B cell (primary cell): ENCODE results near the gene CD14. TPM values are rescaled to one million over a fixed set of nuclear protein-coding genes. Genes with fewer than 3 reads are reported as not detected.

Experiments
- ATAC-seq: fragments of 200-7000 bp; cut with Tn5 transposase; one replicate; pipeline ENCODE4 v1.10.0; 2021; ENCODE audit warnings: low read depth, mild to moderate bottlenecking, moderate number of reproducible peaks, moderate library complexity
- CTCF ChIA-PET: fragments of 350-600 bp; sonication (Branson Sonifier 250); formaldehyde crosslinking; loops from one replicate; lab custom pipeline; 2021; ENCODE audit warnings: antibody characterized with exemption, inconsistent platforms; lab: Charles Lee
- POLR2A ChIA-PET: fragments of 350-600 bp; sonication (Branson Sonifier 250); formaldehyde crosslinking; loops from one replicate; lab custom pipeline; 2021; ENCODE audit warnings: antibody characterized with exemption; lab: Charles Lee
- DNase-seq: peaks from one replicate; pipeline ENCODE4 v3.0.0; 2013
- H2AFZ ChIP-seq: 2 replicates; pipeline ENCODE4 v1.6.1; 2012; ENCODE audit warnings: mild to moderate bottlenecking, low read depth, low read length; ENCODE audit not compliant: insufficient read depth, poor library complexity, severe bottlenecking
- H3K27ac ChIP-seq, 2 donors: 1 replicate in 1 of 2; 2 replicates in 1 of 2; pipeline ENCODE4 v1.5.1; 2012 to 2013; ENCODE audit warnings: low read length in 2 of 2, mild to moderate bottlenecking in 2 of 2, moderate library complexity in 1 of 2
- H3K27me3 ChIP-seq, 4 experiments: fragments of 200-600 bp in 1 of 4; sonication (generic) in 1 of 4; replicated peaks in 1 of 4; 1 replicate in 2 of 4; 2 replicates in 2 of 4; pipeline versions ENCODE4 v1.6.1 to v1.7.0; 2013 to 2016; ENCODE audit warnings: low read length in 3 of 4, mild to moderate bottlenecking in 2 of 4, mixed read lengths in 1 of 4, moderate library complexity in 1 of 4; ENCODE audit not compliant: insufficient read depth in 4 of 4, control insufficient read depth in 3 of 4; ENCODE audit errors: control extremely low read depth in 1 of 4
- H3K36me3 ChIP-seq, 2 experiments: replicated peaks in 1 of 2; 1 replicate in 1 of 2; 2 replicates in 1 of 2; pipeline versions ENCODE4 v1.6.1 to v1.7.1; 2013; ENCODE audit warnings: low read length in 1 of 2; ENCODE audit not compliant: insufficient read depth in 2 of 2, control insufficient read depth in 1 of 2; ENCODE audit errors: control extremely low read depth in 1 of 2, extremely low read depth in 1 of 2
- H3K4me1 ChIP-seq, 2 donors: fragments of 200-600 bp in 1 of 2; sonication (generic) in 1 of 2; 1 replicate in 1 of 2; 2 replicates in 1 of 2; pipeline versions ENCODE4 v1.5.1 to v1.6.1; 2013 to 2017; ENCODE audit warnings: low read length in 2 of 2; ENCODE audit not compliant: control insufficient read depth in 2 of 2, insufficient read depth in 2 of 2
- H3K4me2 ChIP-seq: replicated peaks from 2 replicates; pipeline ENCODE3; 2012; ENCODE audit warnings: mild to moderate bottlenecking, low read depth, low read length; ENCODE audit not compliant: poor library complexity, severe bottlenecking
- H3K4me3 ChIP-seq, 5 experiments: fragments of 200-600 bp in 1 of 5; sonication (generic) in 1 of 5; 1 replicate in 3 of 5; 2 replicates in 2 of 5; pipeline versions ENCODE4 v1.5.1 to v1.7.0; 2011 to 2016; ENCODE audit warnings: low read length in 4 of 5, mild to moderate bottlenecking in 4 of 5, low read depth in 2 of 5, control low read depth in 1 of 5, moderate library complexity in 1 of 5; ENCODE audit not compliant: insufficient read depth in 1 of 5; ENCODE audit errors: control extremely low read depth in 1 of 5, extremely low read depth in 1 of 5
- H3K79me2 ChIP-seq: fragments of 200-600 bp; sonication (generic); one replicate; pipeline ENCODE4 v1.6.0; 2016; ENCODE audit warnings: low read length; ENCODE audit not compliant: control insufficient read depth, insufficient read depth
- H3K9ac ChIP-seq: fragments of 200-600 bp; sonication (generic); 2 replicates; pipeline ENCODE4 v1.6.1; 2017; ENCODE audit warnings: mild to moderate bottlenecking, low read length, moderate library complexity
- H3K9me3 ChIP-seq, 3 donors: one replicate each; pipeline versions ENCODE4 v1.6.1 to v1.7.1; 2013; ENCODE audit warnings: low read length in 2 of 3; ENCODE audit not compliant: control insufficient read depth in 2 of 3, insufficient read depth in 1 of 3; ENCODE audit errors: control extremely low read depth in 1 of 3
- H4K20me1 ChIP-seq: 2 replicates; pipeline ENCODE4 v1.6.0; 2012; ENCODE audit warnings: mild to moderate bottlenecking, low read length; ENCODE audit not compliant: insufficient read depth, control insufficient read depth, poor library complexity, severe bottlenecking
- H3K27ac Mint-ChIP-seq: one replicate; pipeline ENCODE4 v1.8.0; 2021; ENCODE audit warnings: mixed read lengths
- H3K27me3 Mint-ChIP-seq: one replicate; pipeline ENCODE4 v1.8.0; 2021; ENCODE audit warnings: mixed read lengths
- H3K4me1 Mint-ChIP-seq: one replicate; pipeline ENCODE4 v1.8.0; 2021; ENCODE audit warnings: mixed read lengths
- H3K4me3 Mint-ChIP-seq: one replicate; pipeline ENCODE4 v1.8.0; 2021; ENCODE audit warnings: mixed read lengths
- H3K9me3 Mint-ChIP-seq: one replicate; pipeline ENCODE4 v1.8.0; 2022; ENCODE audit warnings: mixed read lengths; ENCODE audit not compliant: insufficient read depth
- EZH2 ChIP-seq: IDR thresholded peaks from 2 replicates; pipeline ENCODE4 v1.6.1; 2012; ENCODE audit warnings: borderline replicate concordance, low read depth, mild to moderate bottlenecking, moderate library complexity, low read length; ENCODE audit not compliant: insufficient read depth, poor library complexity, severe bottlenecking
- WGBS: methylation state at CpG from one replicate; pipeline ENCODE4 v1.1.5; 2013; ENCODE audit warnings: missing lambda C conversion rate; ENCODE audit not compliant: insufficient coverage; 5-methylcytosine and 5-hydroxymethylcytosine counted together
- intact Hi-C: fragments of 100-400 bp; cut with micrococcal nuclease; formaldehyde crosslinking; loops from one replicate; pipeline ENCODE4 v1.10.0; 2022
- polyA plus RNA-seq: library from polyadenylated mRNA; depleted of rRNA; stranded (reverse); fragments of >200 nt; gene quantifications from 2 replicates; pipeline ENCODE4 v1.2.3, GENCODE V29; 2012
- total RNA-seq, 2 donors: library from RNA; stranded (reverse); fragments of 120-200 nt in 1 of 2; gene quantifications; 1 replicate in 1 of 2; 2 replicates in 1 of 2; pipeline versions ENCODE4 v1.2.3 to v1.2.4, GENCODE V29; 2013 to 2022
- TF ChIP-seq, protein P1 (sequence below): fragments of 200-600 bp; IDR thresholded peaks from one replicate; pipeline ENCODE4 v1.8.0; 2022; ENCODE audit warnings: antibody characterized with exemption, mild to moderate bottlenecking

Gene CD14
- total and polyA plus RNA-seq, 2 donors (not counting 1 experiment from before 2014, with no cell fraction given), result 1.8 to 11.4 TPM

DNA sequence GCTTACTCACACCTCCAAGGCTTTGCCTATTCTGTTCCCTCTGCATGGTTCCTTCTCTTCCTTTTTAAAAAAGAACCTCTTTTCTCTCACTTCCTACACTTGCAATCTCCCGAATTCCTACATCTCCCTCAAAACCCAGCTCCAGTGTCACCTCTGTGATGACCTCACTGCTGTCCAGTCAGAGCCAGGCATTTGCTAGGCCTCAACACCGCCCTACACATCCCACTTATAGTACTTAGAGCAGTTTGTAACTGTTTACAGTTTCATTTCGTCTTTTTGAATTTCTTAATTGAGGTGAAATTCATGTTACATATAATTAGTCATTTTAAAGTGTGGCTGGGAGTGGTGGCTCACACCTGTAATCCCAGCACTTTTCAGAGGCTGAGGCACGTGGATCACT lies 30.8 kb downstream of the CD14 start:
- Histone ChIP-seq H3K9me3 (no peaks in the 10 kb centered on the region), H3K4me2 (no peak overlapping the region), H3K27me3 (peaks cover 0 to 2% (median 0%) of the 10 kb centered on the region in 4 experiments), H3K79me2 (no peaks in the 10 kb centered on the region), H3K4me3 (no peak overlapping the region), H4K20me1 (no peaks in the 10 kb centered on the region), H2AFZ (no peak overlapping the region), H3K4me1 (no peaks in the 10 kb centered on the region), H3K9ac (no peak overlapping the region), H3K36me3 (no peaks in the 10 kb centered on the region), H3K27ac (no peak overlapping the region)
- DNase-seq, result no peak
- H3K9me3 Mint-ChIP-seq, result no peaks in the 10 kb centered on the region
- no peak overlapping the region for H3K4me3 Mint-ChIP-seq
- intact Hi-C loops, result no loop called here
- peaks cover 5% of the 10 kb centered on the region for H3K27me3 Mint-ChIP-seq
- no peak for ATAC-seq
- no peak overlapping the region for H3K27ac Mint-ChIP-seq
- H3K4me1 Mint-ChIP-seq, result no peaks in the 10 kb centered on the region
- WGBS, result 63% methylated on average over 1 of the region's 4 CpGs
- CTCF ChIA-PET, result no interaction called here
- no peak for TF ChIP-seq EZH2
- TF ChIP-seq, protein P1, sequence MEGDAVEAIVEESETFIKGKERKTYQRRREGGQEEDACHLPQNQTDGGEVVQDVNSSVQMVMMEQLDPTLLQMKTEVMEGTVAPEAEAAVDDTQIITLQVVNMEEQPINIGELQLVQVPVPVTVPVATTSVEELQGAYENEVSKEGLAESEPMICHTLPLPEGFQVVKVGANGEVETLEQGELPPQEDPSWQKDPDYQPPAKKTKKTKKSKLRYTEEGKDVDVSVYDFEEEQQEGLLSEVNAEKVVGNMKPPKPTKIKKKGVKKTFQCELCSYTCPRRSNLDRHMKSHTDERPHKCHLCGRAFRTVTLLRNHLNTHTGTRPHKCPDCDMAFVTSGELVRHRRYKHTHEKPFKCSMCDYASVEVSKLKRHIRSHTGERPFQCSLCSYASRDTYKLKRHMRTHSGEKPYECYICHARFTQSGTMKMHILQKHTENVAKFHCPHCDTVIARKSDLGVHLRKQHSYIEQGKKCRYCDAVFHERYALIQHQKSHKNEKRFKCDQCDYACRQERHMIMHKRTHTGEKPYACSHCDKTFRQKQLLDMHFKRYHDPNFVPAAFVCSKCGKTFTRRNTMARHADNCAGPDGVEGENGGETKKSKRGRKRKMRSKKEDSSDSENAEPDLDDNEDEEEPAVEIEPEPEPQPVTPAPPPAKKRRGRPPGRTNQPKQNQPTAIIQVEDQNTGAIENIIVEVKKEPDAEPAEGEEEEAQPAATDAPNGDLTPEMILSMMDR, result no peak
- POLR2A ChIA-PET, result no interaction called here

DNA sequence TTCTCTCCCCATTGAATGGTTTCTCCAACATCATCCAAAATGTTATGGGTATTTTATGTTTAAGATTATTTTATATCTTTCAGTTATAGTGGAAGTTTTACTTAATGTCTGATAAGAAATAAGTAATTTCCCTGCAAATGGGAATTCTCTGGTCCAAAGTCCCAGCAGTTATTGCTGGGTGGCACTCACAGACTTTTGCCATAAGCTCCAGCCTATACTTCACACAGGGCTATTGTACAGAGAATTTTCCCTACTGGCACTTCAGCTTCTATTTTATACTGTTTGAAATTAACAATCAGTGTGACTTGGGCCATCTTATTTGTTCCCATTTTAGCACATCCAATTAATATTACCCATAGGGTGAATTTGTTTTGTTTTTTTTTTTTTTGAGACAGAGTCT lies 32.9 kb downstream of the CD14 start:
- no peaks in the 10 kb centered on the region for H3K9me3 ChIP-seq
- no peak overlapping the region for H3K27ac ChIP-seq
- H3K27me3 ChIP-seq, result peaks cover 0 to 2% (median 1%) of the 10 kb centered on the region in 4 experiments
- Mint-ChIP-seq H3K4me3 (no peak overlapping the region), H3K27ac (no peak overlapping the region), H3K4me1 (no peaks in the 10 kb centered on the region), H3K9me3 (no peaks in the 10 kb centered on the region), H3K27me3 (peaks cover 9% of the 10 kb centered on the region)
- no peak overlapping the region for H3K4me3 ChIP-seq
- H3K36me3 ChIP-seq, result no peaks in the 10 kb centered on the region
- no peaks in the 10 kb centered on the region for H3K4me1 ChIP-seq
- DNase-seq (no peak), ATAC-seq (no peak)
- CTCF ChIA-PET, result no interaction called here
- no peak overlapping the region for H2AFZ ChIP-seq
- POLR2A ChIA-PET, result no interaction called here
- no peaks in the 10 kb centered on the region for H3K79me2 ChIP-seq
- H3K4me2 ChIP-seq, result no peak overlapping the region
- no peak for TF ChIP-seq EZH2
- TF ChIP-seq, protein P1, result no peak
- H4K20me1 ChIP-seq, result no peaks in the 10 kb centered on the region
- intact Hi-C loops, result no loop called here
- H3K9ac ChIP-seq, result no peak overlapping the region
